Body of pancreas (tissue), 4 donors: ENCODE results near the gene NUDT3. TPM values are rescaled to one million over a fixed set of nuclear protein-coding genes. Genes with fewer than 3 reads are reported as not detected.
"Not testable (repeated sequence)": the region's sequence is repeated elsewhere in the genome, so short reads cannot be mapped to it uniquely, and the experiment has no call there.

Experiments used
- ATAC-seq: fragments of 150-250 bp; one replicate; pipeline ENCODE4 v1.9.1; 2016
- DNase-seq, 4 donors: peaks; one replicate each; pipeline ENCODE4 v3.0.0-alpha.2; 2019
- H3K27ac ChIP-seq, 4 donors: fragments of 200-600 bp; sonication (generic); 1 replicate in 3 of 4; 2 replicates in 1 of 4; pipeline versions ENCODE4 v1.5.1 to v1.6.1; 2016 to 2019; ENCODE audit warnings: mild to moderate bottlenecking in 1 of 4, mixed read lengths in 1 of 4, moderate library complexity in 1 of 4
- H3K27me3 ChIP-seq, 2 donors: fragments of 200-600 bp; sonication (generic); one replicate each; pipeline ENCODE4 v1.6.0; 2016; ENCODE audit warnings: mild to moderate bottlenecking in 1 of 2
- H3K36me3 ChIP-seq, 2 donors: fragments of 200-600 bp; sonication (generic); replicated peaks in 1 of 2; 2 replicates each; pipeline ENCODE4 v1.5.1; 2016; ENCODE audit warnings: low read depth in 2 of 2; ENCODE audit not compliant: insufficient read depth in 1 of 2
- H3K4me1 ChIP-seq: fragments of 200-600 bp; sonication (generic); one replicate; pipeline ENCODE4 v1.6.0; 2016
- H3K4me3 ChIP-seq, 2 donors: fragments of 200-600 bp; sonication (generic); 1 replicate in 1 of 2; 2 replicates in 1 of 2; pipeline ENCODE4 v1.5.1; 2016 to 2019
- H3K9me3 ChIP-seq, 3 donors: fragments of 200-600 bp; sonication (generic); 1 replicate in 2 of 3; 2 replicates in 1 of 3; pipeline ENCODE4 v1.5.1; 2016
- POLR2A ChIP-seq, 3 donors: fragments of 450-650 bp; IDR thresholded peaks; one replicate each; pipeline ENCODE4 v1.6.1; 2016; ENCODE audit warnings: antibody characterized with exemption in 3 of 3, mild to moderate bottlenecking in 2 of 3
- WGBS, 2 donors: methylation state at CpG; one replicate each; pipeline ENCODE4 v1.1.5; 2017; 5-methylcytosine and 5-hydroxymethylcytosine counted together
- intact Hi-C: fragments of 100-400 bp; cut with DNase I; formaldehyde crosslinking; loops from one replicate; pipeline ENCODE4 v1.15.1; 2023
- total RNA-seq, 2 donors: library from RNA; depleted of rRNA; stranded (reverse); fragments of >200 nt; gene quantifications; one replicate each; pipeline ENCODE4 v1.1.0, GENCODE V29; 2016
- TF ChIP-seq, protein P1 (sequence below), 7 experiments: fragments of 450-650 bp in 4 of 7; fragments of 200-600 bp in 3 of 7; sonication (generic) in 3 of 7; IDR thresholded peaks; one replicate each; pipeline ENCODE4 v1.5.1; 2016 to 2019; ENCODE audit warnings: antibody characterized with exemption in 7 of 7

The NUDT3 gene
- total RNA-seq, 2 donors from 2014 or later: 14.2 to 22.1 TPM

DNA sequence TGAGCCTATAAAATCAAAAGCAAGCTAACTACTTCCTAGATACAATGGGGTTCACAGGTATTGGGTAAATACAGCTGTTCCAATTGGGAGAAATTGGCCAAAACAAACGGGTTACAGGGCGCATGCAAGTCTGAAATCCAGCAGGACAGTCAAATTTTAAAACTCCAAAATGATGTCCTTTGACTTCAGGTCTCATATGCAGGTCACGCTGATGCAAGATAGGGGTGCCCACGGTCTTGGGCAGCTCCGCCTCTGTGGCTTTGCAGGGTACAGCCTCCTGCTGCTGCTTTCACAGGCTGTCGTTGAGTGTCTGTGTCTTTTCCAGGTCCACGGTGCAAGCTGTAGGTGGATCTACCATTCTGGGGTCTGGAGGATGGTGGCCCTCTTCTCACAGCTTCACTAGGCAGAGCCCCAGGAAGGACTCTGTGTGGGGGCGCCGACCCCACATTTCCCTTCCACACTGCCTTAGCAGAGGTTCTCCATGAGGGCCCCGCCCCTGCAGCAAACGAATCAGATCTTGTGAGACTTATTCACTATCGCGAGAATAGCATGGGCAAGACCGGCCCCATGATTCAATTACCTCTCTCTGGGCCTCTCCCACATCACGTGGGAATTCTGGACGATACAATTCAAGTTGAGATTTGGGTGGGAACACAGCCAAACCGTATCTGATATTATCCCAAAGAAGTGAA is 131.7 kb downstream of the NUDT3 start:
- no peaks in the 10 kb centered on the region for H3K36me3 ChIP-seq
- H3K9me3 ChIP-seq: no peaks in the 10 kb centered on the region
- intact Hi-C loops: no loop called here
- ATAC-seq: no peak
- TF ChIP-seq, protein P1, sequence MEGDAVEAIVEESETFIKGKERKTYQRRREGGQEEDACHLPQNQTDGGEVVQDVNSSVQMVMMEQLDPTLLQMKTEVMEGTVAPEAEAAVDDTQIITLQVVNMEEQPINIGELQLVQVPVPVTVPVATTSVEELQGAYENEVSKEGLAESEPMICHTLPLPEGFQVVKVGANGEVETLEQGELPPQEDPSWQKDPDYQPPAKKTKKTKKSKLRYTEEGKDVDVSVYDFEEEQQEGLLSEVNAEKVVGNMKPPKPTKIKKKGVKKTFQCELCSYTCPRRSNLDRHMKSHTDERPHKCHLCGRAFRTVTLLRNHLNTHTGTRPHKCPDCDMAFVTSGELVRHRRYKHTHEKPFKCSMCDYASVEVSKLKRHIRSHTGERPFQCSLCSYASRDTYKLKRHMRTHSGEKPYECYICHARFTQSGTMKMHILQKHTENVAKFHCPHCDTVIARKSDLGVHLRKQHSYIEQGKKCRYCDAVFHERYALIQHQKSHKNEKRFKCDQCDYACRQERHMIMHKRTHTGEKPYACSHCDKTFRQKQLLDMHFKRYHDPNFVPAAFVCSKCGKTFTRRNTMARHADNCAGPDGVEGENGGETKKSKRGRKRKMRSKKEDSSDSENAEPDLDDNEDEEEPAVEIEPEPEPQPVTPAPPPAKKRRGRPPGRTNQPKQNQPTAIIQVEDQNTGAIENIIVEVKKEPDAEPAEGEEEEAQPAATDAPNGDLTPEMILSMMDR (IDR thresholded peaks at IDR 0.05): no peak
- TF ChIP-seq POLR2A (IDR thresholded peaks at IDR 0.05): no peak
- H3K4me1 ChIP-seq: no peaks in the 10 kb centered on the region
- no peak overlapping the region for H3K4me3 ChIP-seq
- no peaks in the 10 kb centered on the region for H3K27me3 ChIP-seq
- WGBS, 2 donors: 77% methylated on average over 15 to 17 of the region's 17 CpGs
- no peak overlapping the region for H3K27ac ChIP-seq
- DNase-seq: no peak

DNA sequence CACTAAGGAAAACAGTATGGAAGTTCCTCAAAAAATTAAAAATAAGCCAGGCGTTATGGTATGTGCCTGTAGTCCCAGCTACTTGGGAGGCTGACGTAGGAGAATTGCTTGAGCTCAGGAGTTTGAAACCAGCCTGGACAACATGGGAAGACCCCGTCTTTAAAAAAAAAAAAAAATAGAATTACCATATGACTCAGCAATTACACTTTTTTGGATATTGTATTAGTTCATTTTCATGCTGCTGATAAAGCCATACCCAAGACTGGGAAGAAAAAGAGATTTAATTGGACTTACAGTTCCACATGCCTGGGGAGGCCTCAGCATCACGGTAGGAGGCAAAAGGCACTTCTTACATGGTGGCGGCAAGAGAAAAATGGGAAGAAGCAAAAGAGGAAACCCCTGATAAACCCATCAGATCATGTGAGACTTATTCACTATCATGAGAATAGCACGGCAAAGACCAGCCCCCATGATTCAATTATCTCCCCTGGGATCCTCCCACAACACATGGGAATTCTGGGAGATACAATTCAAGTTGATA is 132.9 kb downstream of the NUDT3 start:
- Histone ChIP-seq H3K27ac (no peak overlapping the region), H3K4me1 (no peaks in the 10 kb centered on the region), H3K27me3 (no peaks in the 10 kb centered on the region), H3K36me3 (no peaks in the 10 kb centered on the region), H3K9me3 (no peaks in the 10 kb centered on the region), H3K4me3 (no peak overlapping the region)
- ATAC-seq: no peak
- TF ChIP-seq, protein P1 (IDR thresholded peaks at IDR 0.05): no peak
- intact Hi-C loops: no loop called here
- 92 to 93% methylated on average over 6 of the region's 6 CpGs for WGBS, 2 donors
- no peak for DNase-seq

DNA sequence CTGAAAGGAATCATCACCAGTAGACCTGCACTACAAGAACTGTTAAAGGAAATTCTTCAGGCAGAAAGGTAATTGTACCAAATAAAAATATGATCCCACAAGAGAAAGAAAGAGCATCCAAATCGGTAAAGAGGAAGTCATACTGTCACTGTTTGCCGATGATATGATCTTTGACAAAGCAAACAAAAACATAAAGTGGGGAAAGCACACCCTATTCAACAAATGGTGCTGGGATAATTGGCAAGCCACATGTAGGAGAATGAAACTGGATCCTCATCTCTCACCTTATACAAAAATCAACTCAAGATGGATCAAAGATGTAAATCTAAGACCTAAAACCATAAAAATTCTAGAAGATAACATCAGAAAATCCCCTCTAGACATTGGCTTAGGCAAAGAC is 140.1 kb downstream of the NUDT3 start:
- ATAC-seq, H3K27ac ChIP-seq, H3K27me3 ChIP-seq, DNase-seq, H3K36me3 ChIP-seq, intact Hi-C loops, H3K4me3 ChIP-seq, H3K9me3 ChIP-seq: not testable (repeated sequence)
- peaks cover 16% of the 10 kb centered on the region for H3K4me1 ChIP-seq
- 40 to 56% methylated on average over 2 of the region's 2 CpGs for WGBS, 2 donors

DNA sequence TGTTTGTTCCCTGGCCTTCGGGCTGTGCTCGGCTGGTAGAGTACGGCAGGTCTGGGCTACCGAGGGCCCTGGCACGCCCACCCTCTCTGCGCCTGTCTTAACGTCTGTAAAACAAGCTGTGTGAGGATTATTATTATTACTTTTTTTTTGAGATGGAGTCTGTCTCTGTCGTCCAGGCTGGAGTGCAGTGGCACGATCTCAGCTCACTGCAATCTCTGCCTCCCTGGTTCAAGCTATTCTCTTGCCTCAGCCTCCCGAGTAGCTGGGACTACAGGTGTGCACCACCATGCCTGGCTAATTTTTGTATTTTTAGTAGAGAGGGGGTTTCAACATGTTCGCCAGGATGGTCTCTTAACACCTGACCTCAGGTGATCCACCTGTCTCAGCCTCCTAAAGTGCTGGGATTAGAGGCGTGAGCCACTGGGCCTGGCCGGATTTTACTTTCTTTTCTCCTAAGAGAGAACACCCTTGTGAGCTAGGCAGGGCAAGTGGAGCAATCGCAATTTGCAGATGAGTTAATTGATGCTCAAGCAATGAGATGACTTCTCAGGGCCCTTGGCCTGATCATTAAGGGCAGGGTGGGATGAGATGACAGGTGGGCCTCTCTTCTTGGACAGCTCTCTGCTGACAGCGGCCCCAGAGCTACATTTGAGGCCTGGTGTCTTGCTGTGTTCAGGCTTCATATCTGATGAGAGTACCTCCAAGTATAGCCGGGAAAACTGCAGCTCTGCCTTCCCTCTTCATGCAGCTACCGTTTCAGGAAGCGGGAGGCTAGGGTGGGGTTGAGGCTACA is 142.8 kb downstream of the NUDT3 start:
- Histone ChIP-seq H3K9me3 (no peaks in the 10 kb centered on the region), H3K4me1 (peaks cover 16% of the 10 kb centered on the region), H3K4me3 (peak overlapping the region; percentile 14 to 66), H3K36me3 (no peaks in the 10 kb centered on the region), H3K27ac (peak overlapping the region; percentile 75 to 82 (median 80)), H3K27me3 (no peaks in the 10 kb centered on the region)
- 45 to 56% methylated on average over 16 to 18 of the region's 18 CpGs for WGBS, 2 donors
- peak; percentile 51 for ATAC-seq
- intact Hi-C loops: loop anchor here (5.0 kb wide), 1 partner anchor 163 kb away; no protein-coding TSS in a partner anchor
- no peak for DNase-seq
- no peak for TF ChIP-seq POLR2A (IDR thresholded peaks at IDR 0.05)
- TF ChIP-seq, protein P1 (IDR thresholded peaks at IDR 0.05): no peak

DNA sequence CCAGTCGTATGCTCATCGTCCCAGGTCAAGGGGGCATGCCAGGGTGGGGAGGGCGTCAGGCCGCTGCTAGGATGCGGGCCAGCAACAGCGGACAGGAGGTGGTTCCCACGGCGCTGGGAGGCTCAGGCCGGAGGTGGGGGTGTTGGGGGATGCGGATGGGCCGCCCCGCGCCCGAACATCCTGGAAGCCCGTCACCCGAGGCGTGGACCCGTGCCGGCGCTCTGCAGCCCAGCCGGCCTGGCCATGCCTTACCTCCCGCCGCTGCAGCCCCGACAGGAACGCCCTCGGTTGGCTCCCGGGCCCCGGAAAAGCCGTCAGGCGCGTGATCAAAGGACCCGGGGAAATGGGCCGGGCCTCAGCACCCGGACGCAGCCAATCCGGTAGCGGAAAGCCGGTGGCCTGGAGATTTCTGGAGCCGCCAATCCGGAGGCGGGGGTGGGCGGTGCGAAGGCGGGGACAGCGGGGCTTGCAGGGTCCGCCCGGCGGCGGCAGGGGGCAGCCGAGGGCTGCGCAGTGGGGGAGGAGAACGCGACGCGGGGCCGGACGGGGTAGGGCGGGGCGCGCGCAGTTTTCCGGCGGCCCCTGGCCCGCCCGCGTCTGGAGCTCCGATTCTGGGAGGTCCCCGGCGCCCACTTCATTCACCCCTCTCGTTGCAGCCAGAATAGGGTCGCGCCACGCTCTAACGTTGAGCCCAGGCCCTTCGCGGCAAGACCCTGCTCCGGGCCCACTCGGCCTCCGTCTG is 143.6 kb downstream of the NUDT3 start, which contains the start of gene SMIM29:
Gene SMIM29, minus strand, starts transcription at position 280 of the 742 bp plus-strand sequence. CDS start 1,215 bp downstream, outside the sequence.
- intact Hi-C loops: loop anchor here (5.0 kb wide), 1 partner anchor 163 kb away; no protein-coding TSS in a partner anchor
- TF ChIP-seq, protein P1 (IDR thresholded peaks at IDR 0.05): peak; percentile 89 to 98 (median 98)
- peak; percentile 49 to 77 (median 73) for TF ChIP-seq POLR2A (IDR thresholded peaks at IDR 0.05)
- 0 to 12% methylated on average over 5 to 60 of the region's 79 CpGs for WGBS, 2 donors
- H3K4me1 ChIP-seq: peaks cover 23% of the 10 kb centered on the region
- H3K27me3 ChIP-seq: no peaks in the 10 kb centered on the region
- peak within 1 kb of the TSS; percentile 75 to 82 (median 80) for H3K27ac ChIP-seq
- ATAC-seq (peak; percentile 96), DNase-seq (peak; percentile 97 to 98 (median 97))
- no peaks in the 10 kb centered on the region for H3K36me3 ChIP-seq
- H3K4me3 ChIP-seq: peak within 1 kb of the TSS; percentile 47 to 66
- no peaks in the 10 kb centered on the region for H3K9me3 ChIP-seq
